H9 (cell line): ENCODE results near the gene PCNX2. TPM values are rescaled to one million over a fixed set of nuclear protein-coding genes. Genes with fewer than 3 reads are reported as not detected.

ENCODE experiments used
- DNase-seq: peaks from one replicate; pipeline ENCODE4 v3.0.0-alpha.2; 2017
- H2AFZ ChIP-seq: one replicate; pipeline ENCODE4 v1.6.1; 2013; ENCODE audit warnings: mild to moderate bottlenecking, low read length, control low read depth, moderate library complexity
- H2AK5ac ChIP-seq: 2 replicates; pipeline ENCODE4 v1.6.1; 2013; ENCODE audit warnings: low read length, control low read depth, mixed read lengths; ENCODE audit not compliant: insufficient read length
- H2BK120ac ChIP-seq: one replicate; pipeline ENCODE4 v1.6.1; 2013; ENCODE audit warnings: low read depth, mild to moderate bottlenecking, low read length, control low read depth, inconsistent platforms; ENCODE audit not compliant: poor library complexity, severe bottlenecking
- H2BK12ac ChIP-seq: 2 replicates; pipeline ENCODE4 v1.6.1; 2013; ENCODE audit warnings: low read length, control low read depth, mixed read lengths, low read depth; ENCODE audit not compliant: insufficient read length
- H2BK15ac ChIP-seq: 2 replicates; pipeline ENCODE4 v1.6.1; 2013; ENCODE audit warnings: low read depth, low read length, control low read depth
- H2BK20ac ChIP-seq: one replicate; pipeline ENCODE4 v1.6.1; 2013; ENCODE audit warnings: low read depth, mild to moderate bottlenecking, low read length, control low read depth, inconsistent platforms; ENCODE audit not compliant: poor library complexity, severe bottlenecking
- H2BK5ac ChIP-seq: 2 replicates; pipeline ENCODE4 v1.6.1; 2013; ENCODE audit warnings: low read length, control low read depth, mixed read lengths; ENCODE audit not compliant: insufficient read length
- H3K14ac ChIP-seq: 2 replicates; pipeline ENCODE4 v1.6.1; 2013; ENCODE audit warnings: low read length, control low read depth; ENCODE audit not compliant: insufficient read depth
- H3K18ac ChIP-seq: 2 replicates; pipeline ENCODE4 v1.6.1; 2013; ENCODE audit warnings: low read depth, mild to moderate bottlenecking, mixed read lengths, low read length, control low read depth; ENCODE audit not compliant: insufficient read length
- H3K23ac ChIP-seq: 2 replicates; pipeline ENCODE4 v1.6.1; 2013; ENCODE audit warnings: low read length, control low read depth, mixed read lengths, low read depth; ENCODE audit not compliant: insufficient read length
- H3K23me2 ChIP-seq: 2 replicates; pipeline ENCODE4 v1.6.1; 2013; ENCODE audit warnings: low read depth, mild to moderate bottlenecking, mixed read lengths, low read length, control low read depth; ENCODE audit not compliant: insufficient read length, poor library complexity, severe bottlenecking
- H3K27ac ChIP-seq: 2 replicates; pipeline ENCODE4 v1.5.1; 2013; ENCODE audit warnings: low read length, control low read depth, mixed read lengths, low read depth; ENCODE audit not compliant: insufficient read length
- H3K27me3 ChIP-seq: 2 replicates; pipeline ENCODE4 v1.6.1; 2013; ENCODE audit warnings: low read length, control low read depth, inconsistent platforms; ENCODE audit not compliant: insufficient read depth
- H3K4ac ChIP-seq: 2 replicates; pipeline ENCODE4 v1.6.1; 2013; ENCODE audit warnings: low read depth, mild to moderate bottlenecking, control low read depth, inconsistent platforms, low read length, moderate library complexity
- H3K4me1 ChIP-seq: 2 replicates; pipeline ENCODE4 v1.6.1; 2013; ENCODE audit warnings: low read length, control low read depth, inconsistent platforms; ENCODE audit not compliant: insufficient read depth
- H3K4me2 ChIP-seq: 2 replicates; pipeline ENCODE4 v1.6.1; 2013; ENCODE audit warnings: low read length, control low read depth, mixed read lengths; ENCODE audit not compliant: insufficient read length, insufficient read depth
- H3K56ac ChIP-seq: 2 replicates; pipeline ENCODE4 v1.6.1; 2013; ENCODE audit warnings: low read depth, mild to moderate bottlenecking, mixed read lengths, low read length, control low read depth; ENCODE audit not compliant: insufficient read length
- H3K79me1 ChIP-seq: 2 replicates; pipeline ENCODE4 v1.6.1; 2013; ENCODE audit warnings: low read depth, mild to moderate bottlenecking, moderate library complexity, low read length, control low read depth, inconsistent platforms; ENCODE audit not compliant: insufficient read depth, poor library complexity, severe bottlenecking
- H3K79me2 ChIP-seq: 2 replicates; pipeline ENCODE4 v1.6.1; 2013; ENCODE audit warnings: low read length, control low read depth, inconsistent platforms; ENCODE audit not compliant: insufficient read depth
- H3K9ac ChIP-seq: 2 replicates; pipeline ENCODE4 v1.6.1; 2013; ENCODE audit warnings: low read length, control low read depth, mixed read lengths; ENCODE audit not compliant: insufficient read length; ENCODE audit errors: extremely low read depth
- H3K9me3 ChIP-seq: one replicate; pipeline ENCODE4 v1.6.1; 2013; ENCODE audit warnings: low read depth, low read length, inconsistent platforms; ENCODE audit not compliant: control insufficient read depth
- H3T11ph ChIP-seq: one replicate; pipeline ENCODE4 v1.6.1; 2013; ENCODE audit warnings: mild to moderate bottlenecking, low read length, control low read depth, inconsistent platforms
- H4K20me1 ChIP-seq: one replicate; pipeline ENCODE4 v1.6.1; 2013; ENCODE audit not compliant: control insufficient read depth, insufficient read length, insufficient read depth
- H4K5ac ChIP-seq: 2 replicates; pipeline ENCODE4 v1.6.1; 2013; ENCODE audit warnings: low read depth, mild to moderate bottlenecking, mixed read lengths, low read length, control low read depth; ENCODE audit not compliant: insufficient read length
- H4K8ac ChIP-seq: replicated peaks from 2 replicates; pipeline ENCODE4 v1.6.1; 2013; ENCODE audit warnings: low read length, control low read depth, mixed read lengths, low read depth; ENCODE audit not compliant: insufficient read length
- H4K91ac ChIP-seq: 2 replicates; pipeline ENCODE4 v1.6.1; 2013; ENCODE audit warnings: low read depth, mild to moderate bottlenecking, moderate library complexity, mixed read lengths, low read length, control low read depth; ENCODE audit not compliant: insufficient read length
- H3K27ac Mint-ChIP-seq, 3 experiments: 2 replicates in 2 of 3; 3 replicates in 1 of 3; pipeline ENCODE4 v1.8.0; 2020 to 2021; ENCODE audit warnings: mixed read lengths in 3 of 3, mild to moderate bottlenecking in 1 of 3, moderate library complexity in 1 of 3
- H3K27me3 Mint-ChIP-seq: 2 replicates; pipeline ENCODE4 v1.8.0; 2021; ENCODE audit warnings: low read depth, mild to moderate bottlenecking, moderate library complexity, mixed read lengths
- H3K36me3 Mint-ChIP-seq, 3 experiments: 2 replicates in 2 of 3; 3 replicates in 1 of 3; pipeline ENCODE4 v1.8.0; 2020 to 2021; ENCODE audit warnings: low read depth in 3 of 3, mixed read lengths in 3 of 3; ENCODE audit not compliant: insufficient read depth in 1 of 3
- H3K4me1 Mint-ChIP-seq, 2 experiments: 2 replicates each; pipeline ENCODE4 v1.8.0; 2020; ENCODE audit warnings: mixed read lengths in 2 of 2
- H3K4me3 Mint-ChIP-seq, 2 experiments: 2 replicates in 1 of 2; 3 replicates in 1 of 2; pipeline ENCODE4 v1.8.0; 2020 to 2021; ENCODE audit warnings: mild to moderate bottlenecking in 2 of 2, mixed read lengths in 2 of 2, moderate library complexity in 1 of 2
- H3K9me3 Mint-ChIP-seq, 2 experiments: 2 replicates in 1 of 2; 3 replicates in 1 of 2; pipeline ENCODE4 v1.8.0; 2020; ENCODE audit warnings: mild to moderate bottlenecking in 2 of 2, mixed read lengths in 2 of 2, moderate library complexity in 1 of 2
- CTCF ChIP-seq: fragments of 200-600 bp; sonication (generic); conservative IDR thresholded peaks from 3 replicates; pipeline ENCODE4 v1.8.0; 2021; ENCODE audit warnings: antibody characterized with exemption, mild to moderate bottlenecking
- WGBS: extraction: QIAGEN DNeasy Blood & Tissue Kit; methylation state at CpG from one replicate; pipeline ENCODE4 v1.1.7; 2013; ENCODE audit warnings: missing lambda C conversion rate, low lambda C conversion rate, mixed read lengths; ENCODE audit not compliant: insufficient read length; ENCODE audit errors: extremely low coverage; 5-methylcytosine and 5-hydroxymethylcytosine counted together
- total RNA-seq: library from RNA; stranded (reverse); gene quantifications from 2 replicates; pipeline ENCODE4 v1.2.1, GENCODE V29; 2021

The PCNX2 gene
- total RNA-seq, 1 experiment from 2014 or later: 45.1 TPM

DNA sequence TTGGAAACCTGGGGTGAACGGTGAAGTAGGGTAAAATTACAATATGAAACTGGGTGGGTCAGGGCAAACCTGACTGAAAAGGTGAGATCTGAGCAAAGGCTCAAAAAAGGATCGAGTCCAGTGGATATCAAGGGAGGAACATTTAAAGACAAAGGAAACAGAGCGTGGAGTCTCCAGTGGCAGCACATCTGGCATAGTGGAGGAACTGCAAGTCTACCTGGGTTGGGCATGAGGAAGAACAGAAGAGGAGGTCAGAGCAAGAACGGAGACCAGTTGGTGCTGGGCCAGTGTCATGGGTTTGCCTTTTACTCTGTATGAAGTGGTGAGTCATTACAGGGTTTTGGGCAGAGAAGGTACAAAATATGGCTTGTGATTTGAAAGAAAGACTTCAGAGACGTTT is 181.4 kb downstream of the PCNX2 start:
- Mint-ChIP-seq H3K36me3 (peaks cover 8 to 16% (median 15%) of the 10 kb centered on the region in 3 experiments; a peak in 6 of 7 replicates), H3K4me1 (peaks cover 37 to 45% of the 10 kb centered on the region in 2 experiments), H3K27me3 (no peaks in the 10 kb centered on the region), H3K27ac (peak overlapping the region; percentile 79 to 100 (median 94)), H3K9me3 (no peaks in the 10 kb centered on the region), H3K4me3 (peak overlapping the region in 1 of 2 experiments; percentile 9; a peak in 2 of 5 replicates)
- Histone ChIP-seq H3K27ac (peak overlapping the region; percentile 98), H3K4ac (no peak overlapping the region), H3K79me1 (no peaks in the 10 kb centered on the region), H2BK20ac (peak overlapping the region; percentile 29), H3K27me3 (no peaks in the 10 kb centered on the region), H3K9ac (peak overlapping the region; percentile 4), H4K5ac (peak overlapping the region; percentile 87), H2BK15ac (no peak overlapping the region), H2BK120ac (no peak overlapping the region), H4K91ac (no peak overlapping the region), H3K79me2 (no peaks in the 10 kb centered on the region), H2AFZ (no peak overlapping the region), H3T11ph (peak overlapping the region; percentile 5), H3K56ac (no peak overlapping the region), H3K4me1 (peaks cover 15% of the 10 kb centered on the region; the same call in 1 of the 2 replicates), H2AK5ac (peak overlapping the region; percentile 43), H2BK12ac (peak overlapping the region; percentile 0), H2BK5ac (peak overlapping the region; percentile 21), H3K23ac (peak overlapping the region; percentile 4), H4K8ac (no peak overlapping the region), H3K4me2 (peak overlapping the region; percentile 37), H3K14ac (0 out of 2 replicates have a peak overlapping the region, but pooled peaks have one; percentile 16), H3K23me2 (no peaks in the 10 kb centered on the region), H3K9me3 (no peaks in the 10 kb centered on the region), H3K18ac (peak overlapping the region; percentile 28), H4K20me1 (no peaks in the 10 kb centered on the region)
- peak; percentile 37 for DNase-seq
- no peak for TF ChIP-seq CTCF
- WGBS: no CpG with 5 or more reads among the region's 5 CpGs
